GM12878 (cell line): ENCODE results near the gene CASP6. TPM values are rescaled to one million over a fixed set of nuclear protein-coding genes. Genes with fewer than 3 reads are reported as not detected.

Source experiments
- ATAC-seq: fragments of 200-7000 bp; cut with Tn5 transposase; 3 replicates; pipeline ENCODE4 v1.9.1; 2020; ENCODE audit warnings: mild to moderate bottlenecking, moderate library complexity
- BruUV-seq: library from RNA; stranded (reverse); fragments of 400-500 nt; replicated peaks from 2 replicates; lab custom pipeline; 2021; lab: Mats Ljungman, UMichigan
- CTCF ChIA-PET: fragments of 300-600 bp; sonication (Branson Sonifier 250); formaldehyde crosslinking; extraction: SDS; loops from one replicate; lab custom pipeline; 2021; ENCODE audit warnings: inconsistent platforms; lab: Yijun Ruan, JAX
- POLR2A ChIA-PET: fragments of 350-600 bp; formaldehyde crosslinking; extraction: SDS; loops from one replicate; lab custom pipeline; 2021; ENCODE audit warnings: inconsistent platforms; lab: Charles Lee
- RAD21 ChIA-PET: fragments of 300-600 bp; sonication (Branson Sonifier 250); formaldehyde crosslinking; loops from one replicate; lab custom pipeline; 2023; ENCODE audit warnings: antibody characterized with exemption; ENCODE audit not compliant: unreplicated experiment; lab: Charles Lee
- SMC1A ChIA-PET: fragments of 300-600 bp; sonication (Branson Sonifier 250); formaldehyde crosslinking; loops from one replicate; lab custom pipeline; 2023; ENCODE audit not compliant: unreplicated experiment, uncharacterized antibody; lab: Charles Lee
- DNase-seq: peaks from one replicate; pipeline ENCODE4 v3.0.0-alpha.2; 2011; ENCODE audit warnings: low read depth, low spot score
- FAIRE-seq: peaks from 3 replicates; lab custom pipeline; 2011; peaks lifted over from hg19 to GRCh38; lab: Jason Lieb, UNC
- H2AFZ ChIP-seq: 2 replicates; pipeline ENCODE4 v1.6.0; 2011; ENCODE audit warnings: low read depth, low read length, control low read depth; ENCODE audit not compliant: control insufficient read depth
- H3K27ac ChIP-seq: 2 replicates; pipeline ENCODE4 v1.5.1; 2011; ENCODE audit warnings: control low read depth; ENCODE audit not compliant: control insufficient read depth, insufficient read depth
- H3K27me3 ChIP-seq, 2 experiments: replicated peaks in 1 of 2; 2 replicates each; pipeline versions ENCODE4 v1.6.0 to v1.6.1; 2011; ENCODE audit warnings: low read length in 1 of 2; ENCODE audit not compliant: control insufficient read depth in 2 of 2, insufficient read depth in 2 of 2
- H3K36me3 ChIP-seq, 2 experiments: 2 replicates each; pipeline ENCODE4 v1.5.1; 2011; ENCODE audit warnings: low read length in 1 of 2; ENCODE audit not compliant: control insufficient read depth in 2 of 2, insufficient read depth in 2 of 2
- H3K4me1 ChIP-seq: 2 replicates; pipeline ENCODE4 v1.6.1; 2011; ENCODE audit warnings: mild to moderate bottlenecking, low read length, moderate library complexity, mixed read lengths; ENCODE audit not compliant: control insufficient read depth, insufficient read depth
- H3K4me2 ChIP-seq: 2 replicates; pipeline ENCODE4 v1.6.0; 2011; ENCODE audit warnings: control low read depth; ENCODE audit not compliant: control insufficient read depth, insufficient read depth
- H3K4me3 ChIP-seq: fragments of 200-600 bp; sonication (generic); 2 replicates; pipeline ENCODE4 v1.5.1; 2016
- H3K79me2 ChIP-seq: 2 replicates; pipeline ENCODE4 v1.6.0; 2011; ENCODE audit warnings: low read length; ENCODE audit not compliant: control insufficient read depth, insufficient read depth
- H3K9ac ChIP-seq: 2 replicates; pipeline ENCODE4 v1.8.0; 2011; ENCODE audit warnings: low read length, control low read depth, mixed read lengths; ENCODE audit not compliant: control insufficient read depth, insufficient read depth
- H3K9me3 ChIP-seq: replicated peaks from 3 replicates; pipeline ENCODE4 v1.5.1; 2011; ENCODE audit warnings: mild to moderate bottlenecking, low read length; ENCODE audit not compliant: control insufficient read depth, insufficient read depth
- H4K20me1 ChIP-seq: 2 replicates; pipeline ENCODE4 v1.6.0; 2011; ENCODE audit not compliant: control insufficient read depth, insufficient read depth
- CBFB ChIP-seq: IDR thresholded peaks from 2 replicates; pipeline ENCODE4 v1.6.1; 2016; ENCODE audit warnings: antibody characterized with exemption, low read depth
- CBX5 ChIP-seq: sonication (generic); IDR thresholded peaks from 2 replicates; pipeline ENCODE4 v1.6.1; 2016; ENCODE audit warnings: low read depth, moderate library complexity, mild to moderate bottlenecking, inconsistent platforms
- CREB1 ChIP-seq: IDR thresholded peaks from 2 replicates; pipeline ENCODE4 v1.6.1; 2012; ENCODE audit warnings: low read depth, mild to moderate bottlenecking, inconsistent platforms
- EP300 ChIP-seq, 2 experiments: fragments of 150-350 bp in 1 of 2; IDR thresholded peaks; 2 replicates each; pipeline ENCODE4 v1.6.1; 2011 to 2012; ENCODE audit warnings: low read depth in 2 of 2, low read length in 2 of 2, borderline replicate concordance in 1 of 2, improper control_type of control experiment in 1 of 2, inconsistent platforms in 1 of 2; ENCODE audit not compliant: control insufficient read depth in 1 of 2
- ETV6 ChIP-seq, 2 experiments: fragments of 450-650 bp in 1 of 2; IDR thresholded peaks in 1 of 2; conservative IDR thresholded peaks in 1 of 2; 2 replicates each; pipeline ENCODE4 v1.6.1; 2014; ENCODE audit warnings: antibody characterized with exemption in 1 of 2, borderline replicate concordance in 1 of 2, low read depth in 1 of 2, mild to moderate bottlenecking in 1 of 2, moderate library complexity in 1 of 2
- GABPA ChIP-seq: IDR thresholded peaks from 2 replicates; pipeline ENCODE4 v1.6.1; 2014; ENCODE audit warnings: antibody characterized with exemption, low read depth, mild to moderate bottlenecking, inconsistent platforms
- LARP7 ChIP-seq: fragments of 450-650 bp; IDR thresholded peaks from 2 replicates; pipeline ENCODE4 v1.6.1; 2017; ENCODE audit warnings: mild to moderate bottlenecking
- MEF2B ChIP-seq: fragments of 450-650 bp; IDR thresholded peaks from 2 replicates; pipeline ENCODE4 v1.6.1; 2018; ENCODE audit warnings: mild to moderate bottlenecking, moderate library complexity; ENCODE audit not compliant: partially characterized antibody, poor library complexity, severe bottlenecking
- NR2C2 ChIP-seq: IDR thresholded peaks from 2 replicates; pipeline ENCODE4 v1.6.1; 2011; ENCODE audit warnings: borderline replicate concordance, low read depth; ENCODE audit not compliant: control insufficient read depth, insufficient read length
- PML ChIP-seq: IDR thresholded peaks from 2 replicates; pipeline ENCODE4 v1.6.1; 2012; ENCODE audit warnings: low read length, inconsistent platforms
- RAD51 ChIP-seq: fragments of 450-650 bp; IDR thresholded peaks from 2 replicates; pipeline ENCODE4 v1.6.1; 2016; ENCODE audit warnings: moderate library complexity, mild to moderate bottlenecking, inconsistent platforms
- STAT3 ChIP-seq: IDR thresholded peaks from 2 replicates; pipeline ENCODE4 v1.6.1; 2011; ENCODE audit warnings: low read depth, low read length, improper control_type of control experiment
- TAF1 ChIP-seq: IDR thresholded peaks from 2 replicates; pipeline ENCODE4 v1.6.1; 2011; ENCODE audit warnings: mild to moderate bottlenecking, low read depth, low read length, borderline replicate concordance
- ZZZ3 ChIP-seq: IDR thresholded peaks from 2 replicates; pipeline ENCODE4 v1.6.1; 2011; ENCODE audit warnings: low read depth; ENCODE audit not compliant: control insufficient read depth, insufficient read length
- WGBS: methylation state at CpG from one replicate; pipeline ENCODE4 v1.1.6; 2016; ENCODE audit warnings: low lambda C conversion rate; ENCODE audit not compliant: insufficient replicate concordance, insufficient coverage; ENCODE audit errors: missing lambda C conversion rate; 5-methylcytosine and 5-hydroxymethylcytosine counted together
- in situ Hi-C: fragments of 300-500 bp; cut with MboI; formaldehyde crosslinking; loops from 9 replicates; pipeline ENCODE4 v1.14.3; 2018; ENCODE audit warnings: mixed read lengths
- intact Hi-C: fragments of 100-400 bp; cut with micrococcal nuclease; formaldehyde crosslinking; loops from one replicate; pipeline ENCODE4 v1.14.2; 2022; ENCODE audit not compliant: unreplicated experiment
- polyA plus RNA-seq, 11 experiments: library from polyadenylated mRNA; depleted of rRNA in 4 of 11; unstranded in 6 of 11; stranded (reverse) in 5 of 11; fragments of >200 nt; fragmentation: Nextera tagmentation in 4 of 11; fragmentation: Illumina TruSeq in 1 of 11; extraction: Ambion mirVana in 4 of 11; extraction: Trizol in 1 of 11; gene quantifications; 1 replicate in 1 of 11; 2 replicates in 10 of 11; pipeline versions ENCODE4 v1.2.1 to v1.2.3, GENCODE V29; 2011 to 2016; ENCODE audit warnings: inconsistent platforms in 2 of 11, missing spikeins in 2 of 11, low read depth in 1 of 11
- total RNA-seq, 4 experiments: library from RNA; depleted of rRNA in 3 of 4; stranded (reverse); fragments of >200 nt in 3 of 4; fragmentation: Illumina TruSeq in 1 of 4; extraction: Trizol in 1 of 4; gene quantifications; 2 replicates each; pipeline versions ENCODE4 v1.2.1 to v1.2.3, GENCODE V29; 2013 to 2021
- TF ChIP-seq, protein P1 (sequence below): fragments of 450-650 bp; IDR thresholded peaks from 2 replicates; pipeline ENCODE4 v1.6.1; 2017; ENCODE audit warnings: mild to moderate bottlenecking
- TF ChIP-seq, protein P2 (sequence below): IDR thresholded peaks from 2 replicates; pipeline ENCODE4 v1.6.1; 2012; ENCODE audit warnings: low read depth, low read length, improper control_type of control experiment
- TF ChIP-seq, protein P3 (sequence below): fragments of 450-650 bp; IDR thresholded peaks from 2 replicates; pipeline ENCODE4 v1.6.1; 2017; ENCODE audit warnings: mild to moderate bottlenecking, moderate library complexity
- TF ChIP-seq, protein P4 (sequence below): IDR thresholded peaks from 2 replicates; pipeline ENCODE4 v1.6.1; 2012; ENCODE audit warnings: low read depth, low read length, improper control_type of control experiment

CASP6 gene
- total and polyA plus RNA-seq, 10 of the 15 experiments (the other 5 are each of a cell fraction or from before 2014, with no cell fraction given): 20.0 to 66.8 (median 30.8) TPM

DNA sequence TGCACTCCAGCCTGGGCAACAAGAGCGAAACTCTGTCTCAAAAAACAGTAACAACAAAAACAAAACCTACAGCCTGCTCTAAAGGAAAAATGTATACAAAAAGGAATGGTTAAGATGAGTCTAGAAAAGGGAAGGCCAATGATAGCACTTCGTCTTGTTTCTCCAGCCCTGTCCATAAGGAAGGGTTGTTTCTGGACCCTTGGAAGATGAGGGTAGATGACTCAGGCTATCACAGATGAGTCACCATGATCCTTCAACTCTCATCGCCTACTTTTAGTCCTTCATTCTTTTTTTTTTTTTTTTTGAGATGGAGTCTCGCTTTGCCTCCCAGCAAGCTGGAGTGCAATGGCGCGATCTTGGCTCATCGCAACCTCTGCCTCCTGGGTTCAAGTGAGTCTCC is 17.8 kb upstream of the CASP6 start:
- Histone ChIP-seq H3K9ac (no peak overlapping the region), H4K20me1 (no peaks in the 10 kb centered on the region), H3K27ac (no peak overlapping the region), H3K9me3 (peaks cover 3% of the 10 kb centered on the region; the same call in 1 of the 3 replicates), H3K27me3 (no peaks in the 10 kb centered on the region), H3K4me1 (no peaks in the 10 kb centered on the region; the same call in 1 of the 2 replicates), H3K4me3 (no peak overlapping the region), H3K4me2 (no peak overlapping the region), H3K36me3 (peaks cover 0 to 5% of the 10 kb centered on the region in 2 experiments; a peak in 1 of 4 replicates), H3K79me2 (no peaks in the 10 kb centered on the region; the same call in 1 of the 2 replicates), H2AFZ (no peak overlapping the region)
- DNase-seq (no peak), FAIRE-seq (no peak), ATAC-seq (no peak)
- in situ Hi-C loops: no loop called here
- intact Hi-C loops: no loop called here
- WGBS: 100% methylated on average over 3 of the region's 7 CpGs
- ChIA-PET POLR2A (interaction anchor here (0.7 kb wide), 1 partner anchor 24 kb away, joined by 6 read pairs; no protein-coding TSS in a partner anchor), SMC1A (no interaction called here), RAD21 (no interaction called here), CTCF (no interaction called here)
- no TSS peak for BruUV-seq
- TF ChIP-seq NR2C2 (no peak), CBFB (no peak), ETV6 (conservative IDR thresholded peaks at IDR 0.05 in 1 of 2, IDR thresholded peaks at IDR 0.05 in 1 of 2; ENCODE audit: borderline replicate concordance in 1 of 2, low read depth in 1 of 2) (no peak), CBX5 (no peak), STAT3 (no peak), LARP7 (no peak), PML (no peak), RAD51 (no peak), GABPA (no peak), TAF1 (no peak), ZZZ3 (no peak), CREB1 (no peak), MEF2B (no peak), EP300 (IDR thresholded peaks at IDR 0.05; ENCODE audit: borderline replicate concordance in 1 of 2, control insufficient read depth in 1 of 2, low read depth in 2 of 2, low read length in 2 of 2) (no peak)
- TF ChIP-seq, protein P1, sequence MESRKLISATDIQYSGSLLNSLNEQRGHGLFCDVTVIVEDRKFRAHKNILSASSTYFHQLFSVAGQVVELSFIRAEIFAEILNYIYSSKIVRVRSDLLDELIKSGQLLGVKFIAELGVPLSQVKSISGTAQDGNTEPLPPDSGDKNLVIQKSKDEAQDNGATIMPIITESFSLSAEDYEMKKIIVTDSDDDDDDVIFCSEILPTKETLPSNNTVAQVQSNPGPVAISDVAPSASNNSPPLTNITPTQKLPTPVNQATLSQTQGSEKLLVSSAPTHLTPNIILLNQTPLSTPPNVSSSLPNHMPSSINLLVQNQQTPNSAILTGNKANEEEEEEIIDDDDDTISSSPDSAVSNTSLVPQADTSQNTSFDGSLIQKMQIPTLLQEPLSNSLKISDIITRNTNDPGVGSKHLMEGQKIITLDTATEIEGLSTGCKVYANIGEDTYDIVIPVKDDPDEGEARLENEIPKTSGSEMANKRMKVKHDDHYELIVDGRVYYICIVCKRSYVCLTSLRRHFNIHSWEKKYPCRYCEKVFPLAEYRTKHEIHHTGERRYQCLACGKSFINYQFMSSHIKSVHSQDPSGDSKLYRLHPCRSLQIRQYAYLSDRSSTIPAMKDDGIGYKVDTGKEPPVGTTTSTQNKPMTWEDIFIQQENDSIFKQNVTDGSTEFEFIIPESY: no peak
- TF ChIP-seq, protein P2, sequence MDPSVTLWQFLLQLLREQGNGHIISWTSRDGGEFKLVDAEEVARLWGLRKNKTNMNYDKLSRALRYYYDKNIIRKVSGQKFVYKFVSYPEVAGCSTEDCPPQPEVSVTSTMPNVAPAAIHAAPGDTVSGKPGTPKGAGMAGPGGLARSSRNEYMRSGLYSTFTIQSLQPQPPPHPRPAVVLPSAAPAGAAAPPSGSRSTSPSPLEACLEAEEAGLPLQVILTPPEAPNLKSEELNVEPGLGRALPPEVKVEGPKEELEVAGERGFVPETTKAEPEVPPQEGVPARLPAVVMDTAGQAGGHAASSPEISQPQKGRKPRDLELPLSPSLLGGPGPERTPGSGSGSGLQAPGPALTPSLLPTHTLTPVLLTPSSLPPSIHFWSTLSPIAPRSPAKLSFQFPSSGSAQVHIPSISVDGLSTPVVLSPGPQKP: no peak
- TF ChIP-seq, protein P3, sequence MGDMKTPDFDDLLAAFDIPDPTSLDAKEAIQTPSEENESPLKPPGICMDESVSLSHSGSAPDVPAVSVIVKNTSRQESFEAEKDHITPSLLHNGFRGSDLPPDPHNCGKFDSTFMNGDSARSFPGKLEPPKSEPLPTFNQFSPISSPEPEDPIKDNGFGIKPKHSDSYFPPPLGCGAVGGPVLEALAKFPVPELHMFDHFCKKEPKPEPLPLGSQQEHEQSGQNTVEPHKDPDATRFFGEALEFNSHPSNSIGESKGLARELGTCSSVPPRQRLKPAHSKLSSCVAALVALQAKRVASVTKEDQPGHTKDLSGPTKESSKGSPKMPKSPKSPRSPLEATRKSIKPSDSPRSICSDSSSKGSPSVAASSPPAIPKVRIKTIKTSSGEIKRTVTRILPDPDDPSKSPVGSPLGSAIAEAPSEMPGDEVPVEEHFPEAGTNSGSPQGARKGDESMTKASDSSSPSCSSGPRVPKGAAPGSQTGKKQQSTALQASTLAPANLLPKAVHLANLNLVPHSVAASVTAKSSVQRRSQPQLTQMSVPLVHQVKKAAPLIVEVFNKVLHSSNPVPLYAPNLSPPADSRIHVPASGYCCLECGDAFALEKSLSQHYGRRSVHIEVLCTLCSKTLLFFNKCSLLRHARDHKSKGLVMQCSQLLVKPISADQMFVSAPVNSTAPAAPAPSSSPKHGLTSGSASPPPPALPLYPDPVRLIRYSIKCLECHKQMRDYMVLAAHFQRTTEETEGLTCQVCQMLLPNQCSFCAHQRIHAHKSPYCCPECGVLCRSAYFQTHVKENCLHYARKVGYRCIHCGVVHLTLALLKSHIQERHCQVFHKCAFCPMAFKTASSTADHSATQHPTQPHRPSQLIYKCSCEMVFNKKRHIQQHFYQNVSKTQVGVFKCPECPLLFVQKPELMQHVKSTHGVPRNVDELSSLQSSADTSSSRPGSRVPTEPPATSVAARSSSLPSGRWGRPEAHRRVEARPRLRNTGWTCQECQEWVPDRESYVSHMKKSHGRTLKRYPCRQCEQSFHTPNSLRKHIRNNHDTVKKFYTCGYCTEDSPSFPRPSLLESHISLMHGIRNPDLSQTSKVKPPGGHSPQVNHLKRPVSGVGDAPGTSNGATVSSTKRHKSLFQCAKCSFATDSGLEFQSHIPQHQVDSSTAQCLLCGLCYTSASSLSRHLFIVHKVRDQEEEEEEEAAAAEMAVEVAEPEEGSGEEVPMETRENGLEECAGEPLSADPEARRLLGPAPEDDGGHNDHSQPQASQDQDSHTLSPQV: no peak
- TF ChIP-seq, protein P4, sequence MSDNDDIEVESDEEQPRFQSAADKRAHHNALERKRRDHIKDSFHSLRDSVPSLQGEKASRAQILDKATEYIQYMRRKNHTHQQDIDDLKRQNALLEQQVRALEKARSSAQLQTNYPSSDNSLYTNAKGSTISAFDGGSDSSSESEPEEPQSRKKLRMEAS: no peak
